Endothelial cell of umbilical vein (primary cell): ENCODE results near the gene STIM1. TPM values are rescaled to one million over a fixed set of nuclear protein-coding genes. Genes with fewer than 3 reads are reported as not detected.
"Not testable (repeated sequence)": the region's sequence is repeated elsewhere in the genome, so short reads cannot be mapped to it uniquely, and the experiment has no call there.

ENCODE experiments used
- BruUV-seq: library from RNA; stranded (reverse); fragments of 400-500 nt; replicated peaks from 2 replicates; lab custom pipeline; 2021; lab: Mats Ljungman, UMichigan
- CTCF ChIA-PET: fragments of 300-600, 350-600 bp; sonication (Branson Sonifier 250); formaldehyde crosslinking; loops from one replicate; lab custom pipeline; 2021; ENCODE audit warnings: antibody characterized with exemption, inconsistent platforms; lab: Charles Lee
- POLR2A ChIA-PET: fragments of 300-600, 350-600 bp; sonication (Branson Sonifier 250); formaldehyde crosslinking; loops from one replicate; lab custom pipeline; 2021; ENCODE audit warnings: antibody characterized with exemption, inconsistent platforms; lab: Charles Lee
- DNase-seq: peaks from one replicate; pipeline ENCODE4 v3.0.0-alpha.2; 2011; ENCODE audit warnings: low read depth, low spot score
- FAIRE-seq: peaks from 2 replicates; lab custom pipeline; 2011; peaks lifted over from hg19 to GRCh38; lab: Jason Lieb, UNC
- H2AFZ ChIP-seq: 2 replicates; pipeline ENCODE4 v1.6.0; 2012; ENCODE audit warnings: low read depth, low read length, control low read depth, inconsistent platforms
- H3K27ac ChIP-seq: 2 replicates; pipeline ENCODE4 v1.5.1; 2011; ENCODE audit warnings: low read depth, mild to moderate bottlenecking, control low read depth, low read length, moderate library complexity; ENCODE audit not compliant: insufficient read depth
- H3K27me3 ChIP-seq, 2 experiments: 2 replicates each; pipeline versions ENCODE4 v1.6.0 to v1.6.1; 2011; ENCODE audit warnings: low read length in 2 of 2, mixed read lengths in 1 of 2; ENCODE audit not compliant: control insufficient read depth in 2 of 2, insufficient read depth in 2 of 2
- H3K36me3 ChIP-seq, 2 experiments: 2 replicates in 1 of 2; 3 replicates in 1 of 2; pipeline ENCODE4 v1.5.1; 2011; ENCODE audit warnings: low read length in 2 of 2, mild to moderate bottlenecking in 1 of 2, moderate library complexity in 1 of 2; ENCODE audit not compliant: control insufficient read depth in 2 of 2, insufficient read depth in 2 of 2; ENCODE audit errors: extremely low read depth in 1 of 2
- H3K4me1 ChIP-seq: 3 replicates; pipeline ENCODE4 v1.5.1; 2011; ENCODE audit warnings: mild to moderate bottlenecking, low read length; ENCODE audit not compliant: control insufficient read depth, insufficient read depth; ENCODE audit errors: extremely low read depth
- H3K4me2 ChIP-seq: 2 replicates; pipeline ENCODE4 v1.6.1; 2011; ENCODE audit warnings: low read length, control low read depth, mixed read lengths; ENCODE audit not compliant: insufficient read depth
- H3K4me3 ChIP-seq, 3 experiments: fragments of 200-600 bp in 1 of 3; sonication (generic), shearing (Covaris generic) in 1 of 3; replicated peaks in 1 of 3; 2 replicates each; pipeline ENCODE4 v1.5.1; 2011 to 2016; ENCODE audit warnings: control low read depth in 3 of 3, low read length in 3 of 3, mild to moderate bottlenecking in 2 of 3, inconsistent platforms in 1 of 3, low read depth in 1 of 3, moderate library complexity in 1 of 3; ENCODE audit not compliant: insufficient read depth in 1 of 3
- H3K79me2 ChIP-seq: 2 replicates; pipeline ENCODE4 v1.6.0; 2012; ENCODE audit warnings: low read length, inconsistent platforms; ENCODE audit not compliant: control insufficient read depth, insufficient read depth
- H3K9ac ChIP-seq: replicated peaks from 2 replicates; pipeline ENCODE3; 2011; ENCODE audit warnings: low read length, control low read depth; ENCODE audit not compliant: insufficient read depth; ENCODE audit errors: extremely low read depth
- H3K9me1 ChIP-seq: replicated peaks from 3 replicates; pipeline ENCODE4 v1.6.0; 2011; ENCODE audit warnings: mild to moderate bottlenecking, low read length; ENCODE audit not compliant: control insufficient read depth, insufficient read depth; ENCODE audit errors: extremely low read depth
- H3K9me3 ChIP-seq: replicated peaks from 2 replicates; pipeline ENCODE4 v1.5.1; 2012; ENCODE audit warnings: low read length, inconsistent platforms; ENCODE audit not compliant: control insufficient read depth, insufficient read depth
- H4K20me1 ChIP-seq: replicated peaks from 2 replicates; pipeline ENCODE3; 2011; ENCODE audit warnings: mild to moderate bottlenecking, low read length; ENCODE audit not compliant: control insufficient read depth, insufficient read depth; ENCODE audit errors: extremely low read depth
- CTCF ChIP-seq, 2 donors: IDR thresholded peaks; 1 replicate in 1 of 2; 2 replicates in 1 of 2; pipeline ENCODE4 v1.5.1; 2011; ENCODE audit warnings: low read length in 2 of 2, mild to moderate bottlenecking in 2 of 2, moderate library complexity in 2 of 2, control low read depth in 1 of 2, inconsistent platforms in 1 of 2, low read depth in 1 of 2; ENCODE audit not compliant: insufficient read depth in 1 of 2; ENCODE audit errors: extremely low read depth in 1 of 2
- EZH2 ChIP-seq: IDR thresholded peaks from 2 replicates; pipeline ENCODE4 v1.6.1; 2012; ENCODE audit warnings: borderline replicate concordance, low read depth, mild to moderate bottlenecking, moderate library complexity, low read length, inconsistent platforms; ENCODE audit not compliant: severe bottlenecking
- FOS ChIP-seq: IDR thresholded peaks from 2 replicates; pipeline ENCODE4 v1.6.1; 2011; ENCODE audit warnings: mild to moderate bottlenecking, low read length, moderate library complexity, borderline replicate concordance; ENCODE audit not compliant: insufficient read depth
- GATA2 ChIP-seq: IDR thresholded peaks from 2 replicates; pipeline ENCODE4 v1.7.0; 2011; ENCODE audit warnings: low read depth, mild to moderate bottlenecking, moderate library complexity, mixed read lengths, low read length; ENCODE audit not compliant: insufficient read length, insufficient read depth
- JUN ChIP-seq: IDR thresholded peaks from 2 replicates; pipeline ENCODE4 v1.6.1; 2011; ENCODE audit warnings: borderline replicate concordance, low read depth; ENCODE audit not compliant: insufficient read length, insufficient read depth
- MYC ChIP-seq: IDR thresholded peaks from one replicate; pipeline ENCODE4 v1.6.1; 2011; ENCODE audit warnings: mild to moderate bottlenecking, low read depth, low read length
- POLR2A ChIP-seq: IDR thresholded peaks from 2 replicates; pipeline ENCODE4 v1.6.1; 2012; ENCODE audit warnings: low read depth, mild to moderate bottlenecking, control low read depth, low read length
- POLR2AphosphoS5 ChIP-seq: IDR thresholded peaks from 2 replicates; pipeline ENCODE4 v1.6.1; 2012; ENCODE audit warnings: low read depth, mild to moderate bottlenecking, control low read depth, low read length, moderate library complexity; ENCODE audit not compliant: insufficient read depth
- dilution Hi-C: fragments of 300-500 bp; cut with MboI; formaldehyde crosslinking; loops from one replicate; pipeline ENCODE4 v1.15.0; 2019; ENCODE audit warnings: low sequenced_read_pairs; ENCODE audit not compliant: extremely low pct_ligation_motif_present
- intact Hi-C: fragments of 100-400 bp; cut with micrococcal nuclease; formaldehyde crosslinking; loops from one replicate; pipeline ENCODE4 v1.10.0; 2022
- polyA plus RNA-seq, 4 experiments: library from polyadenylated mRNA; depleted of rRNA in 3 of 4; stranded (reverse) in 3 of 4; unstranded in 1 of 4; fragments of >200 nt; gene quantifications; 2 replicates each; pipeline versions ENCODE4 v1.2.1 to v1.2.3, GENCODE V29; 2011 to 2012; ENCODE audit warnings: missing spikeins in 1 of 4
- total RNA-seq: library from RNA; stranded (reverse); gene quantifications from 2 replicates; pipeline ENCODE4 v1.2.3, GENCODE V29; 2021
- TF ChIP-seq, protein P1 (sequence below): IDR thresholded peaks from 2 replicates; pipeline ENCODE4 v1.6.1; 2011; ENCODE audit not compliant: insufficient read depth, insufficient read length

The STIM1 gene
- total and polyA plus RNA-seq, 2 donors (not counting 3 experiments of a cell fraction or from before 2014, with no cell fraction given) = 32.7 to 33.4 TPM

DNA sequence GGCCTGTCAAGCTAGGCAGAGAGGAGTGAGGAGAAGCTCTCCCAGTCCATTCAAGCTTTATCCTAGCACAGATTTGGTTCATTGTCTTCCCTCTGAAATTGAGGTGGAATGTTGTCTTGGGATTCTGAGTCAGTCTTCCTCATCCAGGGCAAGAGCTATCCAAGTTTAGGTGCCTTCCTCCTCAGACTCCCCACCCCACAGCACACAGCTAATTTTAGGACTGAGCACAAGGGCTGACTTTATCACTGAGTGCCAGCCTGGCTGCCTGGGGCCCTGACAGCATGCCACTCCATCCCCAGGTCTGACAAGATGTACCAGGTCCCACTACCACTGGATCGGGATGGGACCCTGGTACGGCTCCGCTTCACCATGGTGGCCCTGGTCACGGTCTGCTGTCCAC lies 44.5 kb upstream of the STIM1 start:
- H3K27ac ChIP-seq = no peak overlapping the region
- no peak overlapping the region for H2AFZ ChIP-seq
- H3K4me1 ChIP-seq = peaks cover 7% of the 10 kb centered on the region
- no peaks in the 10 kb centered on the region for H3K9me1 ChIP-seq
- FAIRE-seq (no peak), DNase-seq (no peak)
- dilution Hi-C loops (no loop called here), intact Hi-C loops (no loop called here)
- H4K20me1 ChIP-seq = no peaks in the 10 kb centered on the region
- H3K79me2 ChIP-seq = no peaks in the 10 kb centered on the region
- BruUV-seq = no TSS peak
- ChIA-PET CTCF (interaction anchor here (1.0 to 4.4 kb wide), 4 partner anchors 13 to 262 kb away, joined by 3 to 28 read pairs (median 4); no protein-coding TSS in a partner anchor), POLR2A (no interaction called here)
- no peak for TF ChIP-seq MYC
- TF ChIP-seq, protein P1, sequence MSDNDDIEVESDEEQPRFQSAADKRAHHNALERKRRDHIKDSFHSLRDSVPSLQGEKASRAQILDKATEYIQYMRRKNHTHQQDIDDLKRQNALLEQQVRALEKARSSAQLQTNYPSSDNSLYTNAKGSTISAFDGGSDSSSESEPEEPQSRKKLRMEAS = no peak
- TF ChIP-seq CTCF (IDR thresholded peaks at IDR 0.05; ENCODE audit: extremely low read depth in 1 of 2, insufficient read depth in 1 of 2, low read depth in 1 of 2, low read length in 2 of 2) = no peak
- TF ChIP-seq GATA2 = no peak
- TF ChIP-seq POLR2AphosphoS5 = no peak
- no peak for TF ChIP-seq JUN
- no peak for TF ChIP-seq EZH2
- no peak for TF ChIP-seq POLR2A
- no peak for TF ChIP-seq FOS
- H3K27me3 ChIP-seq = no peaks in the 10 kb centered on the region
- no peaks in the 10 kb centered on the region for H3K9me3 ChIP-seq
- no peaks in the 10 kb centered on the region for H3K36me3 ChIP-seq
- no peak overlapping the region for H3K9ac ChIP-seq
- H3K4me3 ChIP-seq = no peak overlapping the region
- H3K4me2 ChIP-seq = no peak overlapping the region

DNA sequence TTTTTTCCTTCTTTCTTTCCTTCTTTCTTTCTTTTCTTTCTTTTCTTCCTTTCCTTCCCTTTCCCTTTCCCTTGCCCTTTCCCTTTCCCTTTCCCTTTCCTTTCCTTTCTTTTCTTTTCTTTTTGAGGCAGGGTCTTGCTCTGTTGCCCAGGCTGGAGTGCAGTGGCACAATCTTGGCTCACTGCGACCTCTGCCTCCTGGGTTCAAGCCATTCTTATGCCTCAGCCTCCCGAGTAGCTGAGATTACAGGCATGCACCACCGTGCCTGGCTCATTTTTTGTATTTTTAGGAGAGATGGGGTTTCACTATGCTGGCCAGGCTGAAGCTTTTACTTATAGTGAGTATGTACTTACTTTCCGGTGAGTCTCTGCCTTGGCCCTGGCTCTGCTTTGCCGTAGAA lies 40.6 kb upstream of the STIM1 start:
- H3K36me3 ChIP-seq, H3K4me3 ChIP-seq, BruUV-seq, H3K9me3 ChIP-seq, H3K4me2 ChIP-seq, H3K79me2 ChIP-seq, intact Hi-C loops, FAIRE-seq, H3K9ac ChIP-seq, DNase-seq, H3K4me1 ChIP-seq, H3K27me3 ChIP-seq, H3K9me1 ChIP-seq, H3K27ac ChIP-seq, H2AFZ ChIP-seq, POLR2A ChIA-PET, dilution Hi-C loops, H4K20me1 ChIP-seq: not testable (repeated sequence)
- CTCF ChIA-PET = interaction anchor here (0.8 to 2.2 kb wide), 2 partner anchors 8 to 34 kb away, joined by 3 to 6 read pairs; no protein-coding TSS in a partner anchor
